B cell (primary cell): ENCODE measurements around the gene GATAD1.

Experiments
- CTCF ChIP-seq: fragments of 200-600 bp; IDR thresholded peaks from one replicate; pipeline ENCODE4 v1.8.0; 2022; ENCODE audit warnings: antibody characterized with exemption, mild to moderate bottlenecking
- EZH2 ChIP-seq: IDR thresholded peaks from 2 replicates; pipeline ENCODE4 v1.6.1; 2012; ENCODE audit warnings: borderline replicate concordance, low read depth, mild to moderate bottlenecking, moderate library complexity, low read length; ENCODE audit not compliant: insufficient read depth, poor library complexity, severe bottlenecking

- no peak for TF ChIP-seq CTCF
- TF ChIP-seq EZH2: no peak
These were observed 33.7 kb upstream of the GATAD1 start for GRCh38 chr7:92413550-92413949.
